HepG2 (cell line): ENCODE measurements around the gene BARX1. TPM values are rescaled to one million over a fixed set of nuclear protein-coding genes. Genes with fewer than 3 reads are reported as not detected.

Source experiments
- ATAC-seq: fragments of 200-7000 bp; cut with Tn5 transposase; 3 replicates; pipeline ENCODE4 v1.9.1; 2020; ENCODE audit warnings: mild to moderate bottlenecking, moderate library complexity
- BruUV-seq: library from RNA; stranded (reverse); fragments of 400-500 nt; replicated peaks from 2 replicates; lab custom pipeline; 2021; lab: Mats Ljungman, UMichigan
- CTCF ChIA-PET: fragments of 300-600 bp; formaldehyde crosslinking; extraction: SDS; loops from one replicate; lab custom pipeline; 2021; ENCODE audit warnings: low total read pairs, inconsistent platforms, low intra/inter-chr PET ratio; lab: Yijun Ruan, JAX
- POLR2A ChIA-PET: fragments of 350-600 bp; sonication (Branson Sonifier 250); formaldehyde crosslinking; loops from one replicate; lab custom pipeline; 2020; ENCODE audit warnings: antibody characterized with exemption, inconsistent platforms; lab: Yijun Ruan, JAX
- DNase-seq: peaks from one replicate; pipeline ENCODE4 v3.0.0-alpha.2; 2015; ENCODE audit warnings: low spot score
- FAIRE-seq: peaks from 3 replicates; lab custom pipeline; 2011; peaks lifted over from hg19 to GRCh38; lab: Jason Lieb, UNC
- H2AFZ ChIP-seq: one replicate; pipeline ENCODE4 v1.6.1; 2011; ENCODE audit warnings: low read length, inconsistent platforms
- H3K27ac ChIP-seq: fragments of 300-600 bp; 3 replicates; pipeline ENCODE4 v1.8.0; 2011; ENCODE audit warnings: mixed run types, mild to moderate bottlenecking, mixed read lengths, low read length, inconsistent platforms; ENCODE audit not compliant: insufficient read depth; ENCODE audit errors: extremely low read length
- H3K27me3 ChIP-seq, 2 experiments: fragments of 200-600 bp in 1 of 2; 2 replicates in 1 of 2; 3 replicates in 1 of 2; pipeline versions ENCODE4 v1.6.0 to v1.8.0; 2011; ENCODE audit warnings: low read length in 2 of 2, mild to moderate bottlenecking in 2 of 2, moderate library complexity in 2 of 2, inconsistent platforms in 1 of 2; ENCODE audit not compliant: insufficient read depth in 2 of 2, control insufficient read depth in 1 of 2
- H3K36me3 ChIP-seq, 2 experiments: fragments of 200-600 bp in 1 of 2; replicated peaks in 1 of 2; 2 replicates in 1 of 2; 3 replicates in 1 of 2; pipeline versions ENCODE4 v1.5.1 to v1.8.0; 2011; ENCODE audit warnings: low read length in 2 of 2, inconsistent platforms in 1 of 2; ENCODE audit not compliant: insufficient read depth in 2 of 2, control insufficient read depth in 1 of 2
- H3K4me1 ChIP-seq: 2 replicates; pipeline ENCODE4 v1.5.1; 2012; ENCODE audit warnings: low read length, inconsistent platforms; ENCODE audit not compliant: insufficient read depth
- H3K4me2 ChIP-seq: 2 replicates; pipeline ENCODE4 v1.6.0; 2011; ENCODE audit warnings: low read depth, low read length, inconsistent platforms
- H3K4me3 ChIP-seq, 3 experiments: fragments of 200-600 bp in 1 of 3; sonication (generic), shearing (Covaris generic) in 1 of 3; replicated peaks in 1 of 3; 2 replicates each; pipeline ENCODE4 v1.5.1; 2011 to 2016; ENCODE audit warnings: low read length in 3 of 3, inconsistent platforms in 2 of 3, low read depth in 2 of 3, mild to moderate bottlenecking in 2 of 3, control low read depth in 1 of 3, mixed read lengths in 1 of 3; ENCODE audit not compliant: insufficient read depth in 1 of 3
- H3K79me2 ChIP-seq: one replicate; pipeline ENCODE4 v1.6.1; 2011; ENCODE audit warnings: low read length, inconsistent platforms; ENCODE audit not compliant: insufficient read depth
- H3K9ac ChIP-seq: 2 replicates; pipeline ENCODE4 v1.6.0; 2011; ENCODE audit warnings: mild to moderate bottlenecking, low read depth, low read length, inconsistent platforms; ENCODE audit not compliant: insufficient read depth
- H3K9me3 ChIP-seq: 2 replicates; pipeline ENCODE4 v1.5.1; 2012; ENCODE audit warnings: mild to moderate bottlenecking, low read length
- H4K20me1 ChIP-seq: 2 replicates; pipeline ENCODE4 v1.6.0; 2011; ENCODE audit warnings: inconsistent platforms, mild to moderate bottlenecking, low read length, moderate library complexity; ENCODE audit not compliant: insufficient read depth
- GLI4 ChIP-seq: sonication (generic); formaldehyde crosslinking; IDR thresholded peaks from 2 replicates; pipeline ENCODE4 v1.5.1; 2020; ENCODE audit warnings: missing genetic modification reagents, mild to moderate bottlenecking, moderate library complexity, borderline replicate concordance
- KAT8 ChIP-seq: IDR thresholded peaks from 2 replicates; pipeline ENCODE4 v1.6.1; 2016; ENCODE audit warnings: missing genetic modification reagents, missing compliant biosample characterization
- KMT2B ChIP-seq: IDR thresholded peaks from 2 replicates; pipeline ENCODE4 v1.6.1; 2016; ENCODE audit warnings: missing genetic modification reagents, missing compliant biosample characterization
- ZNF292 ChIP-seq: sonication (generic); formaldehyde crosslinking; IDR thresholded peaks from 2 replicates; pipeline ENCODE4 v1.8.1; 2022; ENCODE audit warnings: mild to moderate bottlenecking, low read depth, missing genetic modification reagents, borderline replicate concordance
- ZNF773 ChIP-seq: sonication (generic); formaldehyde crosslinking; IDR thresholded peaks from 2 replicates; pipeline ENCODE4 v1.4.0; 2020; ENCODE audit warnings: missing genetic modification reagents, borderline replicate concordance
- WGBS: methylation state at CpG from one replicate; pipeline ENCODE4 v1.1.6; 2017; ENCODE audit warnings: low lambda C conversion rate; 5-methylcytosine and 5-hydroxymethylcytosine counted together
- in situ Hi-C: cut with HindIII; loops from 2 replicates; pipeline ENCODE4 v1.10.0; 2017; ENCODE audit warnings: low pct_unique_long_range_greater_than_20kb; ENCODE audit not compliant: extremely low pct_ligation_motif_present
- intact Hi-C: fragments of 100-400 bp; cut with micrococcal nuclease; formaldehyde crosslinking; loops from one replicate; pipeline ENCODE4 v1.10.0; 2022; ENCODE audit not compliant: unreplicated experiment
- polyA plus RNA-seq, 8 experiments: library from polyadenylated mRNA; depleted of rRNA in 3 of 8; stranded (reverse) in 7 of 8; unstranded in 1 of 8; fragments of >200 nt; fragmentation: Illumina TruSeq in 4 of 8; extraction: Trizol in 4 of 8; gene quantifications; 2 replicates each; pipeline versions ENCODE4 v1.2.1 to v1.2.3, GENCODE V29; 2011 to 2016; ENCODE audit warnings: low read depth in 4 of 8, missing spikeins in 1 of 8, mixed read lengths in 1 of 8; ENCODE audit not compliant: insufficient read depth in 1 of 8
- total RNA-seq, 5 experiments: library from RNA; depleted of rRNA; stranded (reverse); fragments of >200 nt; fragmentation: Illumina TruSeq; extraction: Trizol; gene quantifications; 2 replicates each; pipeline ENCODE4 v1.2.3, GENCODE V29; 2016; ENCODE audit warnings: low read depth in 1 of 5
- TF ChIP-seq, protein P1 (sequence below), 2 experiments: sonication (generic) in 1 of 2; formaldehyde crosslinking in 1 of 2; IDR thresholded peaks; 2 replicates each; pipeline versions ENCODE4 v1.6.1 to v1.9.0; 2014 to 2022; ENCODE audit warnings: antibody characterized with exemption in 1 of 2, borderline replicate concordance in 1 of 2, inconsistent platforms in 1 of 2, low read depth in 1 of 2, missing genetic modification reagents in 1 of 2
- TF ChIP-seq, protein P2 (sequence below): sonication (generic); formaldehyde crosslinking; IDR thresholded peaks from 2 replicates; pipeline ENCODE4 v1.4.0; 2020; ENCODE audit warnings: missing genetic modification reagents
- TF ChIP-seq, protein P3 (sequence below): sonication (generic); formaldehyde crosslinking; IDR thresholded peaks from 2 replicates; pipeline ENCODE4 v1.9.0; 2021; ENCODE audit warnings: missing genetic modification reagents, borderline replicate concordance
- TF ChIP-seq, protein P4 (sequence below): sonication (generic); formaldehyde crosslinking; IDR thresholded peaks from 2 replicates; pipeline ENCODE4 v1.9.0; 2021; ENCODE audit warnings: missing genetic modification reagents, mild to moderate bottlenecking, borderline replicate concordance
- TF ChIP-seq, protein P5 (sequence below): sonication (generic); formaldehyde crosslinking; IDR thresholded peaks from 2 replicates; pipeline ENCODE4 v1.5.0; 2020; ENCODE audit warnings: missing genetic modification reagents, mild to moderate bottlenecking, borderline replicate concordance
- TF ChIP-seq, protein P6 (sequence below): sonication (generic); formaldehyde crosslinking; IDR thresholded peaks from 2 replicates; pipeline ENCODE4 v1.8.0; 2022; ENCODE audit warnings: low read depth, missing genetic modification reagents

Gene BARX1
- total and polyA plus RNA-seq, 2 of the 13 experiments (the other 11 are each of a cell fraction or from before 2014, with no cell fraction given): not detected

DNA sequence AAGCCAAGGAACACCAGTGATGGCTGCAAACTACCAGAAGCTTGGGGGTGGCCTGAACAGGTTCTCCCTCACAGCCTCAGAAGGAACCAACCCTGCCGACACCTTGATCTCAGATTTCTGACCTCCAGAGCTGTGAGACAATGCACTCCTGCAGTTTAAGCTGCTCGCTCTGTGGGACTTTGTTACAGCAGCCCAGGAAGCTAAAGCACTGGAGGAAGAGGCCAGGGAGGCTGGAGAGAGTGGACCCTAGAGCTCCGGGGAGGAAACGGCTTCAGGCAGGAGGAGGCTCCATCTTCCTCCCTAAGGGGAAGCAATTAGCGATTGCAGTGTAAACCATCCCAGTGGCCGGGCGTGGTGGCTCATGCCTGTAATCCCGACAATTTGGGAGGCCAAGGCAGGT is 25.1 kb downstream of the BARX1 start:
- H3K27me3 ChIP-seq: peaks cover 4 to 57% of the 10 kb centered on the region in 2 experiments; a peak in 3 of 5 replicates
- H3K27ac ChIP-seq: no peak overlapping the region
- no peaks in the 10 kb centered on the region for H3K4me1 ChIP-seq
- in situ Hi-C loops (no loop called here), intact Hi-C loops (no loop called here)
- no peak overlapping the region for H3K4me2 ChIP-seq
- H4K20me1 ChIP-seq: no peaks in the 10 kb centered on the region
- WGBS: 12% methylated on average over 6 of the region's 8 CpGs
- ChIA-PET POLR2A (no interaction called here), CTCF (no interaction called here)
- ATAC-seq: no peak
- H3K9me3 ChIP-seq: no peaks in the 10 kb centered on the region
- H2AFZ ChIP-seq: no peak overlapping the region
- no peak for DNase-seq
- H3K9ac ChIP-seq: no peak overlapping the region
- no peak for FAIRE-seq
- no peaks in the 10 kb centered on the region for H3K36me3 ChIP-seq
- H3K4me3 ChIP-seq: no peak overlapping the region
- no TSS peak for BruUV-seq
- H3K79me2 ChIP-seq: no peaks in the 10 kb centered on the region
- TF ChIP-seq, protein P1, sequence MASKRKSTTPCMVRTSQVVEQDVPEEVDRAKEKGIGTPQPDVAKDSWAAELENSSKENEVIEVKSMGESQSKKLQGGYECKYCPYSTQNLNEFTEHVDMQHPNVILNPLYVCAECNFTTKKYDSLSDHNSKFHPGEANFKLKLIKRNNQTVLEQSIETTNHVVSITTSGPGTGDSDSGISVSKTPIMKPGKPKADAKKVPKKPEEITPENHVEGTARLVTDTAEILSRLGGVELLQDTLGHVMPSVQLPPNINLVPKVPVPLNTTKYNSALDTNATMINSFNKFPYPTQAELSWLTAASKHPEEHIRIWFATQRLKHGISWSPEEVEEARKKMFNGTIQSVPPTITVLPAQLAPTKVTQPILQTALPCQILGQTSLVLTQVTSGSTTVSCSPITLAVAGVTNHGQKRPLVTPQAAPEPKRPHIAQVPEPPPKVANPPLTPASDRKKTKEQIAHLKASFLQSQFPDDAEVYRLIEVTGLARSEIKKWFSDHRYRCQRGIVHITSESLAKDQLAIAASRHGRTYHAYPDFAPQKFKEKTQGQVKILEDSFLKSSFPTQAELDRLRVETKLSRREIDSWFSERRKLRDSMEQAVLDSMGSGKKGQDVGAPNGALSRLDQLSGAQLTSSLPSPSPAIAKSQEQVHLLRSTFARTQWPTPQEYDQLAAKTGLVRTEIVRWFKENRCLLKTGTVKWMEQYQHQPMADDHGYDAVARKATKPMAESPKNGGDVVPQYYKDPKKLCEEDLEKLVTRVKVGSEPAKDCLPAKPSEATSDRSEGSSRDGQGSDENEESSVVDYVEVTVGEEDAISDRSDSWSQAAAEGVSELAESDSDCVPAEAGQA (IDR thresholded peaks at IDR 0.05; ENCODE audit: low read depth): no peak
- TF ChIP-seq, protein P1 (CRISPR knock-in tag; IDR thresholded peaks at IDR 0.05; ENCODE audit: borderline replicate concordance): no peak
- TF ChIP-seq GLI4 (CRISPR knock-in tag) (no peak), ZNF773 (CRISPR knock-in tag) (no peak), KAT8 (CRISPR knock-in tag) (no peak), ZNF292 (CRISPR knock-in tag) (no peak), KMT2B (CRISPR knock-in tag) (no peak)
- TF ChIP-seq, protein P2, sequence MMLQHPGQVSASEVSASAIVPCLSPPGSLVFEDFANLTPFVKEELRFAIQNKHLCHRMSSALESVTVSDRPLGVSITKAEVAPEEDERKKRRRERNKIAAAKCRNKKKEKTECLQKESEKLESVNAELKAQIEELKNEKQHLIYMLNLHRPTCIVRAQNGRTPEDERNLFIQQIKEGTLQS (CRISPR knock-in tag): no peak
- TF ChIP-seq, protein P3, sequence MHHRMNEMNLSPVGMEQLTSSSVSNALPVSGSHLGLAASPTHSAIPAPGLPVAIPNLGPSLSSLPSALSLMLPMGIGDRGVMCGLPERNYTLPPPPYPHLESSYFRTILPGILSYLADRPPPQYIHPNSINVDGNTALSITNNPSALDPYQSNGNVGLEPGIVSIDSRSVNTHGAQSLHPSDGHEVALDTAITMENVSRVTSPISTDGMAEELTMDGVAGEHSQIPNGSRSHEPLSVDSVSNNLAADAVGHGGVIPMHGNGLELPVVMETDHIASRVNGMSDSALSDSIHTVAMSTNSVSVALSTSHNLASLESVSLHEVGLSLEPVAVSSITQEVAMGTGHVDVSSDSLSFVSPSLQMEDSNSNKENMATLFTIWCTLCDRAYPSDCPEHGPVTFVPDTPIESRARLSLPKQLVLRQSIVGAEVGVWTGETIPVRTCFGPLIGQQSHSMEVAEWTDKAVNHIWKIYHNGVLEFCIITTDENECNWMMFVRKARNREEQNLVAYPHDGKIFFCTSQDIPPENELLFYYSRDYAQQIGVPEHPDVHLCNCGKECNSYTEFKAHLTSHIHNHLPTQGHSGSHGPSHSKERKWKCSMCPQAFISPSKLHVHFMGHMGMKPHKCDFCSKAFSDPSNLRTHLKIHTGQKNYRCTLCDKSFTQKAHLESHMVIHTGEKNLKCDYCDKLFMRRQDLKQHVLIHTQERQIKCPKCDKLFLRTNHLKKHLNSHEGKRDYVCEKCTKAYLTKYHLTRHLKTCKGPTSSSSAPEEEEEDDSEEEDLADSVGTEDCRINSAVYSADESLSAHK (CRISPR knock-in tag): no peak
- TF ChIP-seq, protein P4, sequence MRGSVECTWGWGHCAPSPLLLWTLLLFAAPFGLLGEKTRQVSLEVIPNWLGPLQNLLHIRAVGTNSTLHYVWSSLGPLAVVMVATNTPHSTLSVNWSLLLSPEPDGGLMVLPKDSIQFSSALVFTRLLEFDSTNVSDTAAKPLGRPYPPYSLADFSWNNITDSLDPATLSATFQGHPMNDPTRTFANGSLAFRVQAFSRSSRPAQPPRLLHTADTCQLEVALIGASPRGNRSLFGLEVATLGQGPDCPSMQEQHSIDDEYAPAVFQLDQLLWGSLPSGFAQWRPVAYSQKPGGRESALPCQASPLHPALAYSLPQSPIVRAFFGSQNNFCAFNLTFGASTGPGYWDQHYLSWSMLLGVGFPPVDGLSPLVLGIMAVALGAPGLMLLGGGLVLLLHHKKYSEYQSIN: no peak
- TF ChIP-seq, protein P5, sequence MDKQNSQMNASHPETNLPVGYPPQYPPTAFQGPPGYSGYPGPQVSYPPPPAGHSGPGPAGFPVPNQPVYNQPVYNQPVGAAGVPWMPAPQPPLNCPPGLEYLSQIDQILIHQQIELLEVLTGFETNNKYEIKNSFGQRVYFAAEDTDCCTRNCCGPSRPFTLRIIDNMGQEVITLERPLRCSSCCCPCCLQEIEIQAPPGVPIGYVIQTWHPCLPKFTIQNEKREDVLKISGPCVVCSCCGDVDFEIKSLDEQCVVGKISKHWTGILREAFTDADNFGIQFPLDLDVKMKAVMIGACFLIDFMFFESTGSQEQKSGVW (CRISPR knock-in tag): no peak
- TF ChIP-seq, protein P6, sequence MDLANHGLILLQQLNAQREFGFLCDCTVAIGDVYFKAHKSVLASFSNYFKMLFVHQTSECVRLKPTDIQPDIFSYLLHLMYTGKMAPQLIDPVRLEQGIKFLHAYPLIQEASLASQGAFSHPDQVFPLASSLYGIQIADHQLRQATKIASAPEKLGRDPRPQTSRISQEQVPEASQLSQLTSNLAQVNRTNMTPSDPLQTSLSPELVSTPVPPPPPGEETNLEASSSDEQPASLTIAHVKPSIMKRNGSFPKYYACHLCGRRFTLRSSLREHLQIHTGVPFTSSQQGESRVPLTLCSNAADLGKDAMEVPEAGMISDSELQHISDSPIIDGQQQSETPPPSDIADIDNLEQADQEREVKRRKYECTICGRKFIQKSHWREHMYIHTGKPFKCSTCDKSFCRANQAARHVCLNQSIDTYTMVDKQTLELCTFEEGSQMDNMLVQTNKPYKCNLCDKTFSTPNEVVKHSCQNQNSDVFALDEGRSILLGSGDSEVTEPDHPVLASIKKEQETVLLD (CRISPR knock-in tag): no peak
